Osteoblast (primary cell): ENCODE measurements around the gene MCTP2. TPM values are rescaled to one million over a fixed set of nuclear protein-coding genes. Genes with fewer than 3 reads are reported as not detected.

Source experiments
- DNase-seq: peaks from one replicate; pipeline ENCODE4 v3.0.0; 2011; ENCODE audit warnings: low spot score, mixed read lengths; ENCODE audit not compliant: insufficient read length; ENCODE audit errors: missing footprints
- H2AFZ ChIP-seq: 2 replicates; pipeline ENCODE4 v1.6.0; 2011; ENCODE audit warnings: mild to moderate bottlenecking, low read length
- H3K27ac ChIP-seq: 2 replicates; pipeline ENCODE4 v1.5.1; 2011; ENCODE audit warnings: mild to moderate bottlenecking, low read depth, low read length, moderate library complexity
- H3K27me3 ChIP-seq: 2 replicates; pipeline ENCODE4 v1.6.0; 2012; ENCODE audit warnings: mild to moderate bottlenecking, control low read depth, inconsistent platforms, low read length, moderate library complexity; ENCODE audit not compliant: insufficient read depth
- H3K36me3 ChIP-seq: 2 replicates; pipeline ENCODE4 v1.5.1; 2011; ENCODE audit warnings: mild to moderate bottlenecking, low read length, control low read depth, moderate library complexity; ENCODE audit not compliant: insufficient read depth
- H3K4me1 ChIP-seq: 2 replicates; pipeline ENCODE4 v1.5.1; 2011; ENCODE audit warnings: mild to moderate bottlenecking, low read length, control low read depth, moderate library complexity; ENCODE audit not compliant: insufficient read depth
- H3K4me2 ChIP-seq: 2 replicates; pipeline ENCODE4 v1.6.0; 2011; ENCODE audit warnings: mild to moderate bottlenecking, low read length; ENCODE audit not compliant: insufficient read depth
- H3K4me3 ChIP-seq: fragments of 200-600 bp; sonication (generic); 3 replicates; pipeline ENCODE4 v1.5.1; 2012; ENCODE audit warnings: mild to moderate bottlenecking, low read length, inconsistent platforms; ENCODE audit not compliant: insufficient read depth
- H3K79me2 ChIP-seq: 2 replicates; pipeline ENCODE4 v1.6.0; 2012; ENCODE audit warnings: mild to moderate bottlenecking, low read length, control low read depth, inconsistent platforms; ENCODE audit not compliant: insufficient read depth
- H3K9me3 ChIP-seq: 2 replicates; pipeline ENCODE4 v1.5.1; 2011; ENCODE audit warnings: low read depth, low read length, control low read depth
- H4K20me1 ChIP-seq: 2 replicates; pipeline ENCODE4 v1.6.0; 2012; ENCODE audit warnings: mild to moderate bottlenecking, low read length, control low read depth; ENCODE audit not compliant: insufficient read depth
- CTCF ChIP-seq: IDR thresholded peaks from 2 replicates; pipeline ENCODE4 v1.5.1; 2011; ENCODE audit warnings: mild to moderate bottlenecking, low read depth, low read length, moderate library complexity; ENCODE audit errors: extremely low read depth
- total RNA-seq: library from RNA; depleted of rRNA; stranded (reverse); fragments of >200 nt; gene quantifications from 2 replicates; pipeline ENCODE4 v1.2.3, GENCODE V29; 2012

Gene MCTP2
- total RNA-seq, 1 donor: 16.3 TPM

GRCh38 chr15:94203306-94203705, 28.1 kb upstream of the MCTP2 start:
- no peak overlapping the region for H3K4me3 ChIP-seq
- no peaks in the 10 kb centered on the region for H3K79me2 ChIP-seq
- H3K36me3 ChIP-seq: no peaks in the 10 kb centered on the region
- no peak for TF ChIP-seq CTCF
- no peak overlapping the region for H3K4me2 ChIP-seq
- H2AFZ ChIP-seq: no peak overlapping the region
- H3K27me3 ChIP-seq: no peaks in the 10 kb centered on the region
- no peak overlapping the region for H3K27ac ChIP-seq
- no peaks in the 10 kb centered on the region for H4K20me1 ChIP-seq
- no peaks in the 10 kb centered on the region for H3K9me3 ChIP-seq
- H3K4me1 ChIP-seq: no peaks in the 10 kb centered on the region
- DNase-seq: no peak

- H4K20me1 ChIP-seq: no peaks in the 10 kb centered on the region
- no peak overlapping the region for H3K4me2 ChIP-seq
- H3K79me2 ChIP-seq: no peaks in the 10 kb centered on the region
- H3K9me3 ChIP-seq: no peaks in the 10 kb centered on the region
- no peaks in the 10 kb centered on the region for H3K27me3 ChIP-seq
- no peak overlapping the region for H3K4me3 ChIP-seq
- no peaks in the 10 kb centered on the region for H3K4me1 ChIP-seq
- no peak for DNase-seq
- no peak overlapping the region for H3K27ac ChIP-seq
- no peak overlapping the region for H2AFZ ChIP-seq
- no peak for TF ChIP-seq CTCF
- H3K36me3 ChIP-seq: no peaks in the 10 kb centered on the region
Observed at GRCh38 chr15:94205366-94205765, 26.0 kb upstream of the MCTP2 start.

GRCh38 chr15:94206463-94207167, 24.7 kb upstream of the MCTP2 start:
- DNase-seq: no peak
- Histone ChIP-seq H4K20me1 (no peaks in the 10 kb centered on the region), H3K4me1 (no peaks in the 10 kb centered on the region), H2AFZ (no peak overlapping the region), H3K4me3 (no peak overlapping the region), H3K36me3 (no peaks in the 10 kb centered on the region), H3K27me3 (no peaks in the 10 kb centered on the region), H3K79me2 (no peaks in the 10 kb centered on the region), H3K4me2 (no peak overlapping the region), H3K27ac (no peak overlapping the region), H3K9me3 (no peaks in the 10 kb centered on the region)
- no peak for TF ChIP-seq CTCF

GRCh38 chr15:94212291-94212690, 19.1 kb upstream of the MCTP2 start:
- no peak for DNase-seq
- no peak for TF ChIP-seq CTCF
- Histone ChIP-seq H2AFZ (no peak overlapping the region), H3K79me2 (no peaks in the 10 kb centered on the region), H3K4me1 (no peaks in the 10 kb centered on the region), H4K20me1 (no peaks in the 10 kb centered on the region), H3K27me3 (no peaks in the 10 kb centered on the region), H3K9me3 (peaks cover 2% of the 10 kb centered on the region), H3K4me3 (no peak overlapping the region), H3K36me3 (no peaks in the 10 kb centered on the region), H3K4me2 (no peak overlapping the region), H3K27ac (no peak overlapping the region)
